Activated gamma-delta T cell (primary cell): Measurements from ENCODE around the gene TK1.
A peak's percentile ranks its signal among the peaks of the same experiment; 100 is the strongest.
"Not testable (repeated sequence)": the region's sequence is repeated elsewhere in the genome, so short reads cannot be mapped to it uniquely, and the experiment has no call there.

Source experiments
- DNase-seq: peaks from one replicate; lab custom pipeline; 2025; lab: John Stamatoyannopoulos, UW
- total RNA-seq, 2 donors: gene quantifications; one replicate each; lab custom pipeline; 2026; lab: John Stamatoyannopoulos, UW

TK1 gene, protein sequence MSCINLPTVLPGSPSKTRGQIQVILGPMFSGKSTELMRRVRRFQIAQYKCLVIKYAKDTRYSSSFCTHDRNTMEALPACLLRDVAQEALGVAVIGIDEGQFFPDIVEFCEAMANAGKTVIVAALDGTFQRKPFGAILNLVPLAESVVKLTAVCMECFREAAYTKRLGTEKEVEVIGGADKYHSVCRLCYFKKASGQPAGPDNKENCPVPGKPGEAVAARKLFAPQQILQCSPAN
- total RNA-seq: 0.56 to 1.9 reads per million in 2 donors

- DNase-seq: peak; percentile 62
Measured at GRCh38 chr17:78186692-78187595, at the start of gene TK1, which contains the start of gene AFMID. Gene TK1, minus strand, starts transcription at chr17:78187052. Its CDS starts 58 bp downstream, at chr17:78186994. Gene AFMID, plus strand, starts transcription at chr17:78187362. Its CDS starts 9 bp downstream, at chr17:78187371.

DNA sequence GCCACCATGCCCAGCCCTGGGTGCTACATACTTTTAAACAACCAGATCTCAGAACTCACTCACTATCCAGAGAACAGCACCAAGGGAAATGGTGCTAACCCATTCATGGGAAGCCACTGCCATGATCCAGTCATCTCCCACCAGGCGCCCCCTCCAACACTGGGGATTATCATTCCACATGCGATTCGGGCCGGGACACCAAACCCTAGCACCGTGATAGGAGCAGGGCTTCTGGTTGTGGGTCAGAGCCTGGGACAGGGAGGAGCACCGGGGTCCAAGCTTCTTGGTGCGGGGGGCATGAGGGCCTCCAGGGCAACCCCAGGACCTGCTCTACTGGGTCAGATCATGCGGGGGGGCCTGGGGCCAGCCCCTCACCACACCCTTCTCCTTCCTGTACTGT lies 49.0 kb upstream of the TK1 start:
- no peak for DNase-seq

GRCh38 chr17:78235022-78235421 lies 48.2 kb upstream of the TK1 start:
- not testable (repeated sequence) for DNase-seq

- no peak for DNase-seq
Measured at GRCh38 chr17:78234261-78234865, 47.5 kb upstream of the TK1 start.

DNA sequence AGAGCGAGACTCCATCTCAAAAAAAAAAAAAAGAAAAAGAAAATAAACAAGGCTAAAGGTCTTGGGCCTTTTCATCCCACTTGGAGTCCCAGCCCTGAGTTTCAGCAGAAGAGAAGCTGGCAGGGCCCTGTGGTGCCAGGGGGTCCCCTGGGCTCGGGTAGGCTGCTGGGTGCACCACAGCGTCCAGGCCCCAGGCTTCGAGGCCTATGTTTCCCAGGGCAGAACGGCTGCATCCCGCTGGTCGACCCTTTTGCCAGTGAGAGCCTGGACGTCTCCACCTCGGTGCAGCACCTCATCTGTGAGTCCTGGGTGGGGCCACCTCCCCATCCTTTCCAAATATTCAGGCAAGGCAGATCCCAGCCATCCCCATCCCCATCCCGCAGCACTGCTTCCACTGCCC lies 46.8 kb upstream of the TK1 start:
- no peak for DNase-seq

DNA sequence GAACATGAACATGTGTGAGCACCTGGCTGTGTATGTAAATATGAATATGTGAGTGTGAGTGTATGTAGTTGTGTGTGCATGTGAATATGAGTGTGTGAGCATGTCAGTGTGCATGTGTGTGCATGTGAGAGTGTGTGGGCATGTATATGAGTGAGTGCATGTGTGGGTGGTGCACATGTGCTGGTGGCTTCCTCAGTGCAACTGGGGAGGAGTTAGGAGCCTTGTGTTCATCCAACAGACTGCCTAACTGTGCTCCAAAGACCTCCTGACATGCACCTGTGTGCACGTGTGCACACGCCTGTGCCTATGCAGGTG lies 46.0 kb upstream of the TK1 start:
- no peak for DNase-seq

GRCh38 chr17:78231991-78232858 lies 45.4 kb upstream of the TK1 start:
- no peak for DNase-seq

DNA sequence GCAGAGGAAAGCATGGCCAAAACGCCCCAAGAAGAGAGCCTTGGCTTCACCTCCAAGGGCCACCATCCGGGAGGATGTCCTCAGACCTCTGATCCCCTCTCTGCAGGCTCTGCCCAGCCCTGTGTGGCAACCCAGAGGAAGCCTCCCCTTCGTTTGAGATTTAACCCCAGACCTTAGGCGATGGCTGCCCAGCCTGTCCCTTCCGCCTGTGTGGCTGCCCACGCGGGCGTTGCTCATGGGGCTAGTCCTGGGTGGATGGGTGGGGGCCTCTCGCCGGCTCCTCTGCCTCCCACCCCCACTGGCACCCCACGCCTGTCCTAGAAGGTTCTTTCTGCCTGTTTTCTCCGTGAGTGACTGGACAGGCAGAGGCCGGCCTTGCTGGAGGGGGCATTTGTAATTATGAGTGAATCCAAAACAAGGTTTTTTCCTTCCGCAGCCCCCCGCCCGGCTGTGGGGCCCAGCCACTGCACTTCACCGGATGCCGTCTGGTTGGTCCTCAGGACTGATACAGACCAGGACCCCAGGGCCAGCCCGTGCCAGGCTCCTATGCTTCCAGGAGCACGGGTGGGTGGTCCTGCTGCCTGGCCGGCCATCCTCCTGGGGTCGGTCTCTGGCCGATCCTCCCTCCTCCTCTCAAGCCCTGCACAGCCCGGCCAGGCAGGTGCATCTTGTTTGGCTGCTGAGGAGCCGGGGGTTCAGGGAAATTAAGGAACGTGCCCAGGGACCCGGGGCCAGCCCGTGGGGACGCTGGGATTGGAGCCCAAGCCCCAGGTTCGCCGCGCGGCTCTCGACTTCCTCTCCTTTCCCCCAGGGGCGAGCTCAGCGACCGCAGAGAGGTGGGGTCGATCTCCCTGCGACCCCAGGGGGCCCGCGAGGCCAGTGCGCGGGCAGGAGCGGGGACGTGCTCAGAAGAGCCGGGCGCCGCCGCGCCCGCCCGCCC lies 44.4 kb upstream of the TK1 start, which contains the start of gene TMEM235:
Gene TMEM235, plus strand, starts transcription at position 636 of the 940 bp plus-strand sequence. CDS start 393 bp downstream, outside the sequence.
- no peak for DNase-seq

- no peak for DNase-seq
Measured at GRCh38 chr17:78230252-78230962, 43.6 kb upstream of the TK1 start.

GRCh38 chr17:78228176-78228575 lies 41.3 kb upstream of the TK1 start:
- no peak for DNase-seq

- no peak for DNase-seq
Measured at GRCh38 chr17:78227455-78227916, 40.6 kb upstream of the TK1 start.

DNA sequence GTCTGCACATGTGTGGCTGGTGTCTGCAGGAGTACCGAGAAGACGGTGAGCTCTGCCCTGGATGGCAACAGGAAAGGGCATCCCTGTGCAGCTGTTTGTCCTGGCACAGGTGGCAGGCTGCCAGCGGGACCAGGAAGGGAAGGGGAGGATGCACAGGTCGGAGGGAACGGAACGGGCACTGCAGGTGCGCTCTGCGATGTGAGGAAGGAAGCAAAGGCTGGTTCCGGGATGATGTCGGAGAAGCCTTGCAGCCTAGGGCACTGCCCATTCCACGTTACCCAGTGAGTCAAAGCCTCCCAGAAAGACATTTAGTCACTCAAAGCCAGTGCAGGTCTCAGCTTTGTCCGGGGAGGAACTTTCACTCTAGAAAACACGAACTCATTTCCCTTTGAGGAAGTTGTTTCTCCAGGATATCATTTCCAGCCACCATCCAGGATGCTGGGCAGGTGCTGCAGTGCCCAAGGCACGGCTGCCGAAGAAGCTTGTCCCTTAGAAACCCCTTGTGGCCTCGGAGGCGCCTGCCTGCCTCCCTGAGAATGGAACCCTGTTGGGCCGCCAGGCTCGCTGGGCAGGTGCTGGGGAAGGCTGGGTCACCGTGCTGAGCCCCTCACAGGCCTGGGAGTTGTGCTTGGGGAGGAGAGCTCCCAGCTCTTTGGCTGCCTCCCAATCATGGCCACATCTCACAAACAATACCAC lies 40.1 kb upstream of the TK1 start:
- DNase-seq: no peak

GRCh38 chr17:78226055-78226758 lies 39.4 kb upstream of the TK1 start:
- no peak for DNase-seq

- DNase-seq: no peak
Measured at GRCh38 chr17:78225088-78225865, 38.4 kb upstream of the TK1 start.

DNA sequence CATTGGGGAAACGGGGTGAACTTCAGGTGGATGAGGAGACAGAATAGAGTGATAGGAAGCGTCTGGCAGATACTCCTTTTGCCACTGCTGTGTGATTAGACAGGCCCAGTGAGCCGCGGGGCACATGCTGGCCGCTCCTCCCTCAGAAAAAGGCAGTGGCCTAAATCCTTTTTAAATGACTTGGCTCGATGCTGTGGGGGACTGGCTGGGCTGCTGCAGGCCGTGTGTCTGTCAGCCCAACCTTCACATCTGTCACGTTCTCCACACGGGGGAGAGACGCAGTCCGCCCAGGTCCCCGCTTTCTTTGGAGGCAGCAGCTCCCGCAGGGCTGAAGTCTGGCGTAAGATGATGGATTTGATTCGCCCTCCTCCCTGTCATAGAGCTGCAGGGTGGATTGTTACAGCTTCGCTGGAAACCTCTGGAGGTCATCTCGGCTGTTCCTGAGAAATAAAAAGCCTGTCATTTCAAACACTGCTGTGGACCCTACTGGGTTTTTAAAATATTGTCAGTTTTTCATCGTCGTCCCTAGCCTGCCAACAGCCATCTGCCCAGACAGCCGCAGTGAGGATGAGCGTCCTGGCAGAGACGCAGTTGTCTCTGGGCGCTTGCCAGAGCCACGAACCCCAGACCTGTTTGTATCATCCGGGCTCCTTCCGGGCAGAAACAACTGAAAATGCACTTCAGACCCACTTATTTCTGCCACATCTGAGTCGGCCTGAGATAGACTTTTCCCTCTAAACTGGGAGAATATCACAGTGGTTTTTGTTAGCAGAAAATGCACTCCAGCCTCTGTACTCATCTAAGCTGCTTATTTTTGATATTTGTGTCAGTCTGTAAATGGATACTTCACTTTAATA lies 37.6 kb upstream of the TK1 start:
- DNase-seq: no peak

GRCh38 chr17:78223765-78224164 lies 36.9 kb upstream of the TK1 start:
- no peak for DNase-seq

DNA sequence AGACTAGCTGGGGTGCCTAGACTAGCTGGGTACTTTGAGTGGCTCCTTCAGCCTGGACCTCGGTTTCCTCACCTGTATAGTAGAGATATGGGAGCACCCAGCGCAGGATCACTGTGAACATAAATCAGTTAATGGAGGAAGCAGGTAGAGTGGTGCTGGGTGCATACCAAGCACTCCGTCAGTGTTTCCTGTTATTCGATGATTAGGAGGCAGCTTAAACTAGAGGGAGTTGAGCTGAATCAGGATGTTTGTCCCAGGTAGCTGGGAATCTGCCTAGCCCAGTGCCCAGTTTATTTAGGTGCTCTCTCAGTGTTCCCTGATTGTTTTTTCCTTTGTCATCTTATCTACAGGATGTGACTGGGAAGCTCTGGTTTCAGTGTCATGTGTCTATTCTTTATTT lies 36.2 kb upstream of the TK1 start:
- no peak for DNase-seq
